OCI-M2 (cell line): ENCODE measurements around the gene ASF1B.
"Not testable (repeated sequence)": the region's sequence is repeated elsewhere in the genome, so short reads cannot be mapped to it uniquely, and the experiment has no call there.

ENCODE experiments used
- DNase-seq: peaks from one replicate; lab custom pipeline; 2025; ENCODE audit not compliant: unreplicated experiment; lab: John Stamatoyannopoulos, UW

Gene ASF1B

GRCh38 chr19:14160017-14160703 lies 23.8 kb upstream of the ASF1B start:
- no peak for DNase-seq

GRCh38 chr19:14159059-14159458 lies 22.7 kb upstream of the ASF1B start:
- DNase-seq, result no peak

GRCh38 chr19:14158276-14159023 lies 22.1 kb upstream of the ASF1B start:
- no peak for DNase-seq

- no peak for DNase-seq
Measured at GRCh38 chr19:14156971-14157717, 20.8 kb upstream of the ASF1B start.

- DNase-seq, result no peak
Measured at GRCh38 chr19:14156122-14156521, 19.7 kb upstream of the ASF1B start.

- DNase-seq, result no peak
Measured at GRCh38 chr19:14155371-14155770, 19.0 kb upstream of the ASF1B start.

GRCh38 chr19:14152713-14153112 lies 16.3 kb upstream of the ASF1B start:
- no peak for DNase-seq

- DNase-seq, result no peak
Measured at GRCh38 chr19:14150770-14151661, 14.6 kb upstream of the ASF1B start.

GRCh38 chr19:14150041-14150769 lies 13.8 kb upstream of the ASF1B start:
- no peak for DNase-seq

GRCh38 chr19:14149509-14149994 lies 13.2 kb upstream of the ASF1B start:
- DNase-seq, result no peak

GRCh38 chr19:14148751-14149410 lies 12.5 kb upstream of the ASF1B start:
- no peak for DNase-seq

GRCh38 chr19:14147797-14148605 lies 11.6 kb upstream of the ASF1B start:
- DNase-seq, result peak; percentile 60

GRCh38 chr19:14146789-14147216 lies 10.4 kb upstream of the ASF1B start:
- DNase-seq, result no peak

GRCh38 chr19:14146169-14146568 lies 9.8 kb upstream of the ASF1B start:
- not testable (repeated sequence) for DNase-seq

GRCh38 chr19:14145381-14145780 lies 9.0 kb upstream of the ASF1B start:
- DNase-seq, result no peak

GRCh38 chr19:14142262-14143190 lies 6.1 kb upstream of the ASF1B start:
- DNase-seq, result peak; percentile 94

GRCh38 chr19:14141041-14141440 lies 4.7 kb upstream of the ASF1B start:
- no peak for DNase-seq

GRCh38 chr19:14139944-14140343 lies 3.6 kb upstream of the ASF1B start:
- no peak for DNase-seq
